A172 (cell line): ENCODE results near the gene RERE. TPM values are rescaled to one million over a fixed set of nuclear protein-coding genes. Genes with fewer than 3 reads are reported as not detected.
A peak's percentile ranks its signal among the peaks of the same experiment; 100 is the strongest.

Experiments used
- DNase-seq: peaks from one replicate; pipeline ENCODE4 v3.0.0-alpha.2; 2015; ENCODE audit warnings: low spot score
- total RNA-seq: library from RNA; depleted of rRNA; stranded (reverse); fragments of >200 nt; shearing (Covaris generic); gene quantifications from 2 replicates; pipeline ENCODE4 v1.2.3, GENCODE V29; 2014

The RERE gene
- total RNA-seq, 1 experiment from 2014 or later = 7.0 TPM

DNA sequence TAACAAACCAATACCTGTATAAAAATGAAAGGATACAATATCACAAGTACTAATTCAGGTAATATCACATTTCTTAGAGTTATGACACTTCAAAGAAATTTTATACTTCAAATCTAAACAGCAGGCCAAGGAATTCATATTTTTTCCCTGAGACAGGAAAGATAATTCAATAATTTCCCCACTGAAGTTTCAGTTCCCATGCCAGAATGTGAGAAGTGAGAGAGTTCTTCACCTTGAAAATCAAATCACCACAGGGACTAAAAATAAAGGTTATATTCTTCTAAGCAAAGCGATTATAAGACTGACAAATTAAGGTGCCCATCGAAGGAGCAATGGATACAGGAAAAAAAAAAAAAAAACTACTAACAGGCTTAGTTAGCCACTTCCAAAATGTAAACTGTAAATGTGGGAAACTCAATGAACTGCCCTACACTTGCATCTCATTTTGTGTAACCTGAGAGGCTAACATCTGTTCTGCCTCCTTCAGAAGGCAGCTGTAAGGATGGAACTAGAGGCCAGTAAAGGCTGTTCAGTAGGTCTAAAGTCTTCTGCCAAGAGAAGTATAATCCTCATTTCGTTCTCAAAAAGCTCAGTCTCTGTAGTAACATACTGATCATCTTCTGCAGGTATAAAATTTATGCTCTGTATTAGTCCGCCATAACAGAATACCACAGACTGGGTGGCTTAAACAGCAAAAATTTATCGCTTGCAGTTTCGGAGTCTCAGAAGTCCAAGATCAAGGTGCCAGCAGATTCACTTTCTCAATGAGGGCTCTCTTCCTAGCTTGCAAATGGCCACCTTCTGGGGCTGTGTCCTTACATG is 127.8 kb downstream of the RERE start:
- no peak for DNase-seq

DNA sequence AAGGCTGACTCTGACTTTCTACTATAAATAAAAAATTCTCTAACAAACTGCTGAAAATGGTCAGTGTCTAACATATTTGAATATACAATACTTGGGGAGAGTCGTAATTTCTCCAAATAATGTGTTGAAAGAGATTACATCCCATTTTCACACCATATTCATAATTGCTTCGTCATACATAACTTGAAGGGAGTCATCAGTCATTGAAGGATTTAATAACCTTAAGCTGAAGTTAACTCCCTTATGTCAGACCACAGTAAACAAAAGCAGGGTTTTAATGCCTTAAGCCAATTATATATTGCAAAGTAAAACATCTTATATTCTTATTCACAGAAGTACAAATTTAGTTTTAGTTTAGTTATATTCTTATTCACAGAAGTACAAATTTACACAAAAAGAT is 129.9 kb downstream of the RERE start:
- no peak for DNase-seq

DNA sequence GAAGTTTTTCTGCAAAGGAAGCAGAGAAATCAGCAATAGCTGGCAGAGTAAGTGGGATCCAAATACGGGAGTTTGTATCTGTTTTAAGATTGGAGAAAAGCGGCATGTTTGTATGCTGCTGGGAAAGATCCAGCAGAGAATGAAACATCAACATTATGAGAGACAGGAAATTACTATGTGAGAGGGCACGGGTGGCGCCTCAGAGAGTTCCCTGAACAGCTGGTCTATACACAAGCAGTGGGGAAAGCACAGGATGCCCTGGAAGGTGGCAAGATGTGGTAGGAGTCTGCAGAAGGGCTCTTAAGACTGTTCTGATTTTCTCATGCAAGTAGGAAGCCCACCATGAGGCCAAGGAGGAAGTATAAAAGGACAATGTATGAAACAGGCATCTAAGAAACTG is 130.4 kb downstream of the RERE start:
- no peak for DNase-seq

DNA sequence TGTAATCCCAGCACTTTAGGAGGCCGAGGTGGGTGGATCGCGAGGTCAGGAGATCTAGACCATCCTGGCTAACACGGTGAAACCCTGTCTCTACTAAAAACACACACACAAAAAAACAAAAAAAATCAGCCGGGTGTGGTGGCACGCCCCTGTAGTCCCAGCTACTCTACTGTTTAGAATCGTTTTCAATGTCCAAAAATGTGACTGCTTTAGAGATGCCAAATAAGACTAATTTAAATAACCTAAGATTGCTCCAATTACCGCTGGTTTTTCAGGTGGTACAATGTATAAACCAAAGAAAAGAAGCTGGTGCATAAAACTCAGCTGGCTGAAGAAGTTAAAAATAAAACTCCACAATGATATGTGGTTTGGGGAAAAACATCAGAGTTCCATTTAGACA is 132.0 kb downstream of the RERE start:
- no peak for DNase-seq

DNA sequence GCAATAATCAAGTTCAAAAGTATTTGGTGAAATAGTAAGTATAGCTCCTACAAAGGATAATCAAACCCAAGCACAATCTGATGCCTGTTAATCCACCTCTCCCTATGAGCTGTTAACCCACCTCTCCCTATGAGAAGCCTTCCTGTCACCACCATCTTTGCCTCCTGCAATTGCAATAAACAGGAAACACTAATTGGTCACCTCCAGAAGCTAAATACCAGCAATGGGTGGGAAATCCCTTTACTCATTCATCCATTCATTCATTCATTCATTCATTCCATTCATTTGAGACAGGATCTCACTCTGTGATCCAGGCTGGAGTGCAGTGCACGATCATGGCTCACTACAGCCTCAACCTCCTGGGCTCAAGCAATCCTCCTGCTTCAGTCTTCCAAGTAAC is 132.8 kb downstream of the RERE start:
- no peak for DNase-seq

DNA sequence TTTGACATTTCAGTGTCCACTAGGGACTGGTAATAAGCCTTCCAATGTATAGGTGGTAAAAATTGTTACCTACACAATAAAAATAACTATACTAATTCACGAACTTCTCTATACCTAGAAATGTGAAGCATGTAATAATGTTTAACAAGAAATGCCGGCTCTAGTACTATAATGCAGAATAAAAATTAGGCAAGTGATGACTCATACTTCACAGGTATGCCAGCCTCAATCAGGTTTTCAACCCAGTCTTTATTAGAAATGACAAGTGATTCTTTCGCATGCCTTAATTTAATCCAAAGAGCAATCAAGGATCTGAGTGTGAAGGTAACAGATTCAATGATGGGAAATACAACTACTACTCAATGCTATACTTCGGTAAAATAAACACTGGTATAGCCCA is 134.9 kb downstream of the RERE start:
- DNase-seq = no peak

DNA sequence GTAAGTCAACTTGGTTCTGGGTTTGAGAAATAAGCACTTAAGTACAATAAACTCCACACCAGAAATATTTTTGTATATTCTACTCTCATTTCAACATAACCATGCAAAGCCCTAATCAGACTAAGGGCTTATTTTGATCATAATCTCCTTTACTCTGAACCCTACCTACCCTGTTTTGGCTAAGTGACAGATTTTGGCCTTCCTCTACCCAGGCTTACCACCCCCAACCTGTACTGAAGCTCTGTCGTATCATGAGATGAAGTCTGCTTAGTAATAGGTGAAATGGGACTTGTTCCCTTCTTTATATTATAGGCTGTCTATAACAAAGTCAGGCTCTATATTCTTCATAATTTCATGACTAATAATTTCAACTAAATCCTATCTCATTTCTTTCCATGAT is 135.5 kb downstream of the RERE start:
- DNase-seq = no peak

DNA sequence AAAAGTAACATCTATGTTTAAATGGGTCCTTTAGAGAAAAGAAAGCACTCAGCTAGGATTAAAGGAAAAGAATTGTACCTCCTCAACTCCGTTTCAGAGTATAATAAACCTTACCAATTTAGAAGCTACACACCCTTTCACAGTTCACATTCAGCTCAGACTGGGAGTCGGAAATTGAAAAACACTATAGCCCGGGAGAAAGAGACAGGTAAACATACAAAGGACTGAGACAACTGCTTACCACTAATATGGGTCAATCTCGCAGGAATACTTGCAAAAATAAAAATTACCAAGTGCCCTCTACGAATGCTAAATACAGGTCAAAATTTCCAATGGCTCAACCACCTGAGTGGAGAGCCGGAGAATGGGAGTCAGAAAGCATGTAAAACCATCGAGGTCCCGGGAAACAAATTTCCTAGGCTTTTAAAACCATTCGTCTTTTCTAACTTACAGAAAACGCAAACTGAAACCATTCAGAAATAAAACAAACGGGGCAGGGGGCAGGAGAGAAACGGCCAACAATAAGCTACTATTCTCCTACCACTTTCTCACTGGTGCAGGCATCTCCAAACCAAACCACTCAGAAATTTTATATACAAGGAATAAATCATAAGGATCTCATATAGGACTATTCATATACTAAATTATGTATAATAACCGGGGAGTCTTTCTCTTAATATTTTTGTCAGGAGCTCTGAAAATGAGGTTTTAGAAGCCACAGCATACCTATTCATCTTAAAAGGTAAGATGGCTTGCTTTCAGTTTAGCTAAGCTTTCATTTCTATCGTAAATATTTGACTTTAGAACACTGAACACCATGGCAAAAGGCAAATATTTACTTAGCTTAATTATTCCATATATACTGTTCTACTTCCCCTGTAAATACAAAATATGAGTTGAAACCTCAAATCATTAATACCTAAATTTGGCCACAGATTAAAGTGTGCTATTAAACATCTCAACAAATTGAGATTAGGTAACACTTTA is 136.5 kb downstream of the RERE start:
- DNase-seq = no peak

DNA sequence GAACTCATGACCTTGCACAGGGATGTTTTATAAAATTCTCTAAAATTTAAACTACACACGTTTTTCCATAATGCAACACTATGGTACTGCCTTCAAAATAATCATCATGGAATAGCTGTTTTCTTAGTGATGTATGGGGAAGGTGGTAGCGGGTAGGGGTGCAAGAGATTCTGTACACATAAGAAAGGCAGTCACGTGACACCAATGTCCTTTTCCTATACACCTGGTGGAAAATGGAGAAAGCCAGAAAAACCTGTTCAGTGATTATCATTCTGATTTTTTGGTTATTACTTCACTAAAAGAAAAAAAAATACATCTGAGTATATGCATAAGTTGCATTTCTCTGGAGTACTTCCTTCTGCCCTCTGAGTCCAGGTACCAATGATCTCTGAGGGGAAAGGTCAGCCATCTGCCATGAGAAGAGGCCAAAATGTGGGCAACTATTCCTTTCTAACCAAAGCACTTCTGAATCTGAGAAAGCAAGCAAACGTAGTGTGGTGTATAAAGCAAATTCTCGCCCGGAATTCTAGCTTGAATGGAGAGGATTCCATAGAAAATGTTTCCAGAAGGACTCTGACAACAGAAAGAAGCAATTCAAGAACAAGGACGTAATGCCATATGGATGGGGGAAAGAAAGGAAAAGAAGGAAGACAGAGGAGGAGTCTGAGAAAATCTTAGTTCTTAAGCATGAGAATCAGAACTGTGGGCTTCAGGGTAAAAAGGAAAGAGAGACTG is 137.3 kb downstream of the RERE start:
- no peak for DNase-seq

DNA sequence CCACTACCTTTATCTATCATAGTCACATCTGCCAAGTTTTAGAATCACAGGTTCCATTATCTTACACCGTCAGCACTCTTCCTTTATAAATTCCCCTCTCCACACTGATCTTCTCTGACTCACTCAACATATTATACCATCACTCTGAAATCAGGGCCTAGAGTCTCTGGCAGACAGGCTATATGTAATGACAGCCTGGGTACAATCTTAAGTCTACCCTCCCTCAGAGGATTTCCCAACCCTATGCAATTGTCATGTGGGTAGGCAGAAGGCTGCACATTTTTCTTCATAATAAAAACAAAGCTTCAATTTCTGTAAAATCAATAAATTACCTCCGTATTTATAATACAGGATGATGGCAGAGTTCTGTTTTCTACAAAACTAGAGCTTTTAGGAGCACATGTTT is 138.0 kb downstream of the RERE start:
- no peak for DNase-seq

DNA sequence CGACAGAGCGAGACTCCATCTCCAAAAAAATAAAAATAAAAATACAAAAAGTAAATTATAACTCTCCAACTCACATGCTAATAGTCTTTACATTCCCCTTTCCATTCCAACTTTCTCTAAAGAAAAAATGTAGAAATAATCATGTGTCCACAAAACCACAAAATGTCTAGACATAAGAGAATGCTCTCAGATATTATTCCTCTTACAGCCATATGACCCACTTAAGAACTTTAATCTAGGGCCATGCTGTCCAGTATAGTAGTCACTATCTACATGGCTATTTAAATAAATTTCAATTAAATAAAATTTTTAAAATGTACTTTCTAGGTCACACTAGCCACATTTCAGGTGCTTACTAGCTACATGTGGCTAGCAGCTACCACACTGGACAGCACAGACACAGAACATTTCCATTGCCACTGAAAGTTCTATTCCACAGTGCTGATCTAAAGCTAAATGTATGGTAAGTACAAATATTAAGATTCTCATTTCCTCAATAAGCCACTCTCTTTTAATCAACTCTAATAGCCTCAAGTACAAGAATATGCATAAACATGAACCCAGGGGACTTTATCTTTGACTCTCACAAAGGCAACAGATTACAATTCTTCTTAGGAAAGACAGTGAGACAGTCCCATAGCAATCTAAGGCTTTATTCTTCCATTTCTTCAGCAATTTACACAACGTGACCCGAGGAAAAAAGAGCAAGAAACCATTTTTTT is 138.6 kb downstream of the RERE start:
- no peak for DNase-seq

DNA sequence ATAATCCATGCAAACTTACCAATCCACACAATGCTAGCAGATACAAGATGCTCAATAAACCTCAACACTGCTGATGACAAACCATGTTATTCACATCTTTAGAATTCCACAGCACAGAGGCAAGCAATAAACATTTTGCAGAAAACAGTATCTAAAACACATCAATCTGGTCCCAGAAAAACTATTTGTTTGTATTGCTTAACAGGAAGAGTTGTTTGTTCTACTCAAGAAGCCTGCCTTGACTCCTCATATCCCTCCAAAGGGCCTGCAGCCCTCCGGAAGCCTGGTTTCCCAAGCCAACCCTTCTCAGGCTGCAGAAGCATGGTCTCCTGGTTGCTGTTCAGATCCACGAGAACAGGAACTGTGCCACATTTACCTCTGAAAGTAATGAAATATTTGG is 139.7 kb downstream of the RERE start:
- no peak for DNase-seq

DNA sequence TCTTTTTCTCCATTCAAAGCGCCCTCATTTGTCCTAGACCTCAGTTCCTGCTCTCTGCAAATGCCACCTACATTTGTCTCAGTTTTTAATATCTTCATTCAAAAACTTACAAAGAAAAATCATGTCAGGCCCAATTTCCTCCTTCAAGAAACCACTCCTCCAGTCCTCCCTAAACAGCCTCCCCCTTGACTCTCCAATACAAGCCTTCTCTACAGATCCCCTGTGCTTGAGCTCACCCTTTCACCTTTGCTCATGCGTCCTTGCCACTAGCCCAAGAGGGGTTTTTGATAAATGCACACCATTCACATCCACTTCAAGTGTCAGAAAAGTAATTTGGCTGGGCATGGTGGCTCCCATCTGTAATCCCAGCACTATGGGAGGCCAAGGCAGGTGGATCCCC is 140.6 kb downstream of the RERE start:
- no peak for DNase-seq

DNA sequence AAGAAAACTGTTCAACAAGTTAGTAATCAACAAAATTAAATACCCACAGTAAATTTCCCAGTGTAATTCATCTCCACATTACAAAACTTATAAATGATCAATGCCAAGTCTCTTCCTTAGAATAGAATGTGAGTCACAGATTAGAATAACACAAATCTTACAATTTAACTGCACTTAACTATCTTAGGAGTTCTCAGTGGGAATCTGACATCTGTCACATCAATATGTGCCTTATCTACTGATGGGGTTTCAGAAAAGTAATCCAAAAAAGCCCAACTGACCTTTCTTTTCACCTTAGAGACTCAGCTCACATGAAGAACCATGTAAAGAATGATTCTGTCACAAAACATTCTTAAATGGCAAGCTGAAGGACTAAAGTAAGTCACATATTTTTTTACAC is 141.4 kb downstream of the RERE start:
- DNase-seq = no peak

DNA sequence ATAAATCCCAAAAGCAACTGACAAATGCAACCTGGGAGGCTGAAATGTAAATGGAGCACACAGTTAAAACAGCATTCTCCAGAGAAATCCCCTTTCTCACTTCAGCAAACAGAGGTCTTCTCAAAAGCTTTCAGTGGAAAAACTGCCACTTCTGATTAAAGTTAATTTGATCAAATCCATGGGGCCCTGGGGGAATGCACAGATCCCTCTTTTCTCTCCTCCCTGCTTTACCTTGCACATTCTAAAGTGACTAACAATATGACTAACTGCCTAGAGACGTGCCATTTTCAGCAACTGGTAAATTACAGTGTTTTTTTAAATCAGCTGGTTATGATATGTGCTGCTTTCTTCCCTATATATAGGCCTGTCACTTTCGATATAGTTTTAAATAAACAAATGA is 142.5 kb downstream of the RERE start:
- DNase-seq = no peak

DNA sequence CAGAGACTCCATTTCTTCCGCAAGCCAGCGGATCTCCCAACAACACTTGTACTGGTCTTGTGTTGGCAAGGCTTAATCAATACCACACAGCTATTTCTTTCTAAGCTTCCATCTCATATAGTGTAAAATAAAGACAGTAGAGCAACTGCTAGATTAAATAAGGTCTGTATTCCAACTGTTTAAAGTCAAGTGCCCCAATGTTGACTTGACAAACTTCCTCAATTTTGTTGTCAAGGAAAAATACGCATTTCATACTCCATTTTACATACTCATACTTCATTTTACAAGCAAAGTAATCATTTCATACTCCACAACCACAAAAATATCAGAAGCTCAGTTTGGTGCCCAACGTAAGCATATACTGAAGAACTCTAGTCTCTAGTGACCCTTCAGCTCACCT is 143.0 kb downstream of the RERE start:
- DNase-seq = no peak

DNA sequence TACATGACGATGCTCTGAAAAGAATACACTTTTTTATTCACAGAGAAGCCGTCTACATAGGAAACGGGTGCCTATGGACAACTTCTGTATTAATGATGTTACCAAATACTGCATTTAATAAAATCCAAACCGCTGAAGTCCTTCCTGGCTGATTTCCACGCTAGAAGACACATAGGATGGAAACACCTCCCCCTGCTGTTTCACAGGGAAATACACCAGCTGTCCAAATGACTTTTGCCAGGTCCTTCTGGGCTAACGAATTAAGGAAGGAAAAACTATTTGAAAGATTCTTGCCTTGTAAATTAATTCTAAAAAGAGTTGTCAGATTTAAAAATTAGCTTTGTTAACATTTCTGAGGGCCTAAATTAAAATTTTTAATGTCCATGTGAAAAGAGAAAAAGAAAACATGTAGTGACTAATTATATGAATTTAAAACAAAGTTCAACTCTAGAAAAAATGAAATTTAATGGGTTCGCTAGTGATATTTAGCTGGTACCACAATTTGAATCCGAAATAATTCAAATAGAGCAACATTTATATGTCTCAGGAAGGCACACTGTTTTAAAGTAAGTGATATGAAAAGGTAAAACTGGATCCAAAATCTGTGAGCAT is 146.0 kb downstream of the RERE start:
- DNase-seq = peak; percentile 28

DNA sequence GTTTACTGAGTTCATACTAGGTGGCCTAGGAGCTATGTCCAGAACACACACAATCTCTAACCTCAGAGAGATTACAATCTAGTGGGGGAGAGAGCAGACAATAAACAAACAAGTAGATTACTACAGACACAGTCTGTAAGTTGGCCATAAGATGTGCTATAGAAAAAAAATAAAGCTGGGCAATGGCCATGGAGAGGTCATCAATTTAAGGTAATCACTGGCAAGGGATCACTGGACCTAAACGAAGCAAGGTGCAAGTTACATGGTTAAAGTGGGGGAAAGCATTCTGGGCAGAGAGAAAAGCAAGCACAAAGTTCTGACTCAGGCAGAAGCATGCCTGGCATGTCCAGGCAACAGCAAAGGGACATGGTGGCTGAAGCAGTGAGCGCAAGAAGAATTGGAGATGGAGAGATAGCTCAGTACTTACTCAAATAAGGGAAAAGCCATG is 147.0 kb downstream of the RERE start:
- DNase-seq = no peak

DNA sequence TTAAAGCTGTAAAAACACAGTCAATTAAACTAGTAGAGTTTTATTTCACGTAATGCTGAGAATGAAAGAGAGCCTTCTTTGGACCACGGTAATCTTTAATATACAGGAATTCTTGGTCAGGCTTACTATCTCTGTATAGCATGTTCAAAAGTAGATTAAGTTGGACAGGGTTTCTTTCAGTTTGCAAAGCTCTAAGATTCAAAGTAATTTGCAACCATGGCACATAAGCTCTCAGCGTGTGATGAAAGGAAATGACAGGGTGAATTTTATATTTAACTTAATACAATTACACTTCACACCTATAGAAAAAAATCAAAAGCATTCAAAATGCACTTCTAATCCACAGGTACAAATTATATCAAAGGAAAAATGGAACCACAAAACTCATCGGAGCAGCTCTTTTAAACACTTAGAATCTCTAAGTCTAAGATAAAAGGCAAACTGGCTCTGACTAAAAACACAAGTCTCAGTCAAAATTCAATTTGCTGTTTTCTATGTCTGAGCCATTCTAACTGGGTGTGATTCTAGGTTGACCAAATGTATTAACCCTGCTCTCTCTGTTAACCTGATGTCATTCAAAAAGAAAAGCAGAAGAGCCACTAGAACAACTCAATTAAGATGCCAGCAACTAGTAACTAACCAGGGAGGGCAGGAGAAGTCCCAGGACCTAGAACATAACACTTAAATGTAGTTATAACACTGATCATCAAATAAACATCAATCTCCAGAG is 147.7 kb downstream of the RERE start:
- no peak for DNase-seq

DNA sequence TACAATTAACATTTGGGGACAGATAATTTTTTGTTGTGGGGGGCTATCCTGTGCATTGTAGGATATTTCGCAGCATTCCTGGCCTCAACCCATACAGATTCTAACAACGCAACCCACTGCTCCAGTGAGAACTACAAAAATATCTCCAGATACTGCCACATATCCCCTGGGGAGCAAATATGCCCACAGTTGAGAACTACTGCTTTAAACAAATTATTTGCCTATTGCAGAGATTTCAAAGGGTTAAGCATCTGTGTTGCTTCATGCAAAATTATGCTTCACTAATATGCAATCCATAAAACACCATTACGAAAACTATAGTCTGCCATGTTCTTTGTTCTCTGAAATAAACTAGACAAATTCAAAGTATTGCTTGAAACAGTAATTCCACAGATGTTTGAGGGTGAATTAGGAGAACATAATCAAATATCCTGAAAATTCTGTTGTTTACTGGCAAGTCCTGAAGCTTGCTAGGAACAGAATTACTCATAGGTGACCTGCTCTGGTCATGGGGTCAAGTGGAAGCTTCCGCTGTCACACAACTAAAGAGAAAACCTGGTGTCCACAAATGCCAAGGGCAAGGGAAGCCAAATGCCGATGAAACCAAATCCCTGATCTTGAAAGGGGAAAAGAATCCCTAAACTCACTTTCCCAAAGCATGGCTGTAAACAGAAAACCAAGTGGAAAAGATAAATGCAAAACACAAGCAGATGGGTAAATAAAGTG is 149.4 kb downstream of the RERE start:
- peak; percentile 50 for DNase-seq
